ENCODE results near the gene BRAT1. TPM values are rescaled to one million over a fixed set of nuclear protein-coding genes. Genes with fewer than 3 reads are reported as not detected.

BRAT1 gene
- total and polyA plus RNA-seq, 11 donors = 10.9 to 27.8 (median 14.9) TPM

- Histone ChIP-seq H3K27me3 (no peaks in the 10 kb centered on the region), H3K36me3 (peaks cover 0 to 65% (median 39%) of the 10 kb centered on the region in 9 donors), H3K9me3 (no peaks in the 10 kb centered on the region), H3K4me1 (no peaks in the 10 kb centered on the region), H3K4me3 (no peak overlapping the region), H3K27ac (no peak overlapping the region)
- intact Hi-C loops (cut with DNase I) = no loop called here
- ATAC-seq (no peak), DNase-seq (no peak)
- TF ChIP-seq POLR2A (IDR thresholded peaks at IDR 0.05) (no peak), CTCF (IDR thresholded peaks at IDR 0.05) (no peak)
- 95 to 98% (median 97%) methylated on average over 17 to 21 of the region's 21 CpGs for WGBS, 4 donors
These were observed 32.5 kb upstream of the BRAT1 start for GRCh38 chr7:2587778-2588177.

- Histone ChIP-seq H3K27me3 (no peaks in the 10 kb centered on the region), H3K4me1 (no peaks in the 10 kb centered on the region), H3K27ac (no peak overlapping the region), H3K9me3 (no peaks in the 10 kb centered on the region), H3K4me3 (no peak overlapping the region), H3K36me3 (peaks cover 0 to 63% (median 33%) of the 10 kb centered on the region in 9 donors)
- 81 to 95% (median 85%) methylated on average over 9 of the region's 9 CpGs for WGBS, 4 donors
- intact Hi-C loops (cut with DNase I) = no loop called here
- ATAC-seq (no peak), DNase-seq (peak in 1 of 5 donors; percentile 4)
- TF ChIP-seq POLR2A (IDR thresholded peaks at IDR 0.05) (no peak), CTCF (IDR thresholded peaks at IDR 0.05) (no peak)
These were observed 31.8 kb upstream of the BRAT1 start for GRCh38 chr7:2587134-2587533.

- 92 to 96% (median 93%) methylated on average over 22 to 24 of the region's 24 CpGs for WGBS, 4 donors
- Histone ChIP-seq H3K36me3 (peaks cover 0 to 60% (median 30%) of the 10 kb centered on the region in 9 donors), H3K27me3 (no peaks in the 10 kb centered on the region), H3K27ac (no peak overlapping the region), H3K4me3 (no peak overlapping the region), H3K9me3 (no peaks in the 10 kb centered on the region), H3K4me1 (no peaks in the 10 kb centered on the region)
- intact Hi-C loops (cut with DNase I) = no loop called here
- ATAC-seq (no peak), DNase-seq (no peak)
- TF ChIP-seq POLR2A (IDR thresholded peaks at IDR 0.05) (no peak), CTCF (IDR thresholded peaks at IDR 0.05) (no peak)
These were observed 31.1 kb upstream of the BRAT1 start for GRCh38 chr7:2586326-2587020.

- Histone ChIP-seq H3K9me3 (no peaks in the 10 kb centered on the region), H3K4me3 (no peak overlapping the region), H3K4me1 (no peaks in the 10 kb centered on the region), H3K27me3 (no peaks in the 10 kb centered on the region), H3K27ac (no peak overlapping the region), H3K36me3 (peaks cover 0 to 50% (median 25%) of the 10 kb centered on the region in 9 donors)
- 88 to 95% (median 91%) methylated on average over 18 to 19 of the region's 19 CpGs for WGBS, 4 donors
- intact Hi-C loops (cut with DNase I) = no loop called here
- DNase-seq = no peak
- TF ChIP-seq POLR2A (IDR thresholded peaks at IDR 0.05) (no peak), CTCF (IDR thresholded peaks at IDR 0.05) (no peak)
- ATAC-seq = no peak
These were observed 30.1 kb upstream of the BRAT1 start for GRCh38 chr7:2585446-2585845.
